ENCODE data around the gene PLCD3.

GRCh38 chr17:45146890-45147580 is 14.7 kb upstream of the PLCD3 start:
- TF ChIP-seq CTCF (IDR thresholded peaks at IDR 0.05; ENCODE audit: poor library complexity, severe bottlenecking) (no peak), POLR2AphosphoS5 (IDR thresholded peaks at IDR 0.05) (no peak), EZH2 (IDR thresholded peaks at IDR 0.05; ENCODE audit: borderline replicate concordance, insufficient read depth, low read length, poor library complexity, severe bottlenecking) (no peak)
